Body of pancreas (tissue), 4 donors: ENCODE results near the gene TNFAIP2.

Experiments used
- POLR2A ChIP-seq, 3 donors: fragments of 450-650 bp; IDR thresholded peaks; one replicate each; pipeline ENCODE4 v1.6.1; 2016; ENCODE audit warnings: antibody characterized with exemption in 3 of 3, mild to moderate bottlenecking in 2 of 3
- TF ChIP-seq, protein P1 (sequence below), 7 experiments: fragments of 450-650 bp in 4 of 7; fragments of 200-600 bp in 3 of 7; sonication (generic) in 3 of 7; IDR thresholded peaks; one replicate each; pipeline ENCODE4 v1.5.1; 2016 to 2019; ENCODE audit warnings: antibody characterized with exemption in 7 of 7

DNA sequence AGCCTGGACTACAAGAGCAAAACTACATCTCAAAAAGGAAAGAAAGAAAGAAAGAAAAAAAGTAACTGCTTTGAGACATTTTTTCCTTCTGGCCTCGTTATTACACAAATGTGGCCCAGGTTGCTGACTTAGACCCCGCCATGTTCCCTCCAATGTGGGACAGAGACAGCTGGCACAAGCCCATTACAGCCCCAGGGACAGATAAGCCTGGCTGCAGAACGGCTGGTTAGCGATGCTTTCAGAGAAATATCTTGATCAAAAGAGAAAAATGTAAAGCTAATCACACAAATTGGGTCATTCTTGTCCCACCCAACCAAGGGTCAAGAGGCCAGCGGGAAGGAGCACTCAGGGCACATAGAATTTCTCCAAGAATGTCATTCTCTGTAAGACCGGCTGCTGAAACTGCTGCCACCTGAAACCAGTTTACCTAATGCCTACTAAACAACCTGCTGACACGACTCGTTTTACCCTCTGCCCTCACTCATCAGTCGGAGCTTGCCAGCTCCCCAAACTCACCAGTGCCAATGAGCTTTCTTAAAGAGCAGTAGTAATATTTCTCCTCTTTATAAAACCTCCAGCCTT is 63.1 kb downstream of the TNFAIP2 start:
- TF ChIP-seq, protein P1, sequence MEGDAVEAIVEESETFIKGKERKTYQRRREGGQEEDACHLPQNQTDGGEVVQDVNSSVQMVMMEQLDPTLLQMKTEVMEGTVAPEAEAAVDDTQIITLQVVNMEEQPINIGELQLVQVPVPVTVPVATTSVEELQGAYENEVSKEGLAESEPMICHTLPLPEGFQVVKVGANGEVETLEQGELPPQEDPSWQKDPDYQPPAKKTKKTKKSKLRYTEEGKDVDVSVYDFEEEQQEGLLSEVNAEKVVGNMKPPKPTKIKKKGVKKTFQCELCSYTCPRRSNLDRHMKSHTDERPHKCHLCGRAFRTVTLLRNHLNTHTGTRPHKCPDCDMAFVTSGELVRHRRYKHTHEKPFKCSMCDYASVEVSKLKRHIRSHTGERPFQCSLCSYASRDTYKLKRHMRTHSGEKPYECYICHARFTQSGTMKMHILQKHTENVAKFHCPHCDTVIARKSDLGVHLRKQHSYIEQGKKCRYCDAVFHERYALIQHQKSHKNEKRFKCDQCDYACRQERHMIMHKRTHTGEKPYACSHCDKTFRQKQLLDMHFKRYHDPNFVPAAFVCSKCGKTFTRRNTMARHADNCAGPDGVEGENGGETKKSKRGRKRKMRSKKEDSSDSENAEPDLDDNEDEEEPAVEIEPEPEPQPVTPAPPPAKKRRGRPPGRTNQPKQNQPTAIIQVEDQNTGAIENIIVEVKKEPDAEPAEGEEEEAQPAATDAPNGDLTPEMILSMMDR (IDR thresholded peaks at IDR 0.05) = no peak
- TF ChIP-seq POLR2A (IDR thresholded peaks at IDR 0.05) = no peak
